Fibroblast of lung (primary cell): ENCODE results near the gene GOLGA6D. TPM values are rescaled to one million over a fixed set of nuclear protein-coding genes. Genes with fewer than 3 reads are reported as not detected.
"Not testable (repeated sequence)": the region's sequence is repeated elsewhere in the genome, so short reads cannot be mapped to it uniquely, and the experiment has no call there.

Source experiments
- DNase-seq, 2 donors: peaks; one replicate each; pipeline versions ENCODE4 v3.0.0 to v3.0.0-alpha.2; 2010; ENCODE audit warnings: low read depth in 2 of 2
- H2AFZ ChIP-seq: 2 replicates; pipeline ENCODE4 v1.5.1; 2012; ENCODE audit warnings: low read length, control low read depth, inconsistent platforms
- H3K27ac ChIP-seq: 2 replicates; pipeline ENCODE4 v1.5.1; 2011; ENCODE audit warnings: low read length, control low read depth; ENCODE audit not compliant: insufficient read depth
- H3K27me3 ChIP-seq: 2 replicates; pipeline ENCODE4 v1.5.1; 2011; ENCODE audit warnings: mild to moderate bottlenecking, low read length; ENCODE audit not compliant: control insufficient read depth, insufficient read depth
- H3K36me3 ChIP-seq: 2 replicates; pipeline ENCODE4 v1.5.1; 2011; ENCODE audit warnings: low read length; ENCODE audit not compliant: control insufficient read depth, insufficient read depth
- H3K4me1 ChIP-seq: 2 replicates; pipeline ENCODE4 v1.5.1; 2011; ENCODE audit warnings: low read length; ENCODE audit not compliant: control insufficient read depth, insufficient read depth; ENCODE audit errors: extremely low read depth
- H3K4me2 ChIP-seq: 2 replicates; pipeline ENCODE4 v1.5.1; 2011; ENCODE audit warnings: low read length, control low read depth; ENCODE audit not compliant: insufficient read depth; ENCODE audit errors: extremely low read depth
- H3K4me3 ChIP-seq, 4 experiments: fragments of 200-600 bp in 1 of 4; sonication (generic) in 1 of 4; replicated peaks in 1 of 4; 2 replicates each; pipeline ENCODE4 v1.5.1; 2011 to 2016; ENCODE audit warnings: low read length in 4 of 4, low read depth in 3 of 4, mild to moderate bottlenecking in 3 of 4, control low read depth in 2 of 4, inconsistent platforms in 1 of 4, mixed read lengths in 1 of 4; ENCODE audit not compliant: insufficient read depth in 1 of 4; ENCODE audit errors: control extremely low read depth in 1 of 4
- H3K79me2 ChIP-seq: 2 replicates; pipeline ENCODE4 v1.5.1; 2012; ENCODE audit warnings: mild to moderate bottlenecking, low read length, inconsistent platforms; ENCODE audit not compliant: control insufficient read depth, insufficient read depth
- H3K9ac ChIP-seq: 2 replicates; pipeline ENCODE4 v1.5.1; 2011; ENCODE audit warnings: mild to moderate bottlenecking, low read length, control low read depth; ENCODE audit not compliant: insufficient read depth
- H3K9me3 ChIP-seq: 2 replicates; pipeline ENCODE4 v1.5.1; 2012; ENCODE audit warnings: low read depth, low read length; ENCODE audit not compliant: control insufficient read depth, insufficient read depth
- H4K20me1 ChIP-seq: 2 replicates; pipeline ENCODE4 v1.5.1; 2011; ENCODE audit warnings: low read length; ENCODE audit not compliant: control insufficient read depth, insufficient read depth; ENCODE audit errors: extremely low read depth
- EZH2 ChIP-seq: IDR thresholded peaks from 2 replicates; pipeline ENCODE4 v1.5.1; 2012; ENCODE audit warnings: low read length, control low read depth, mild to moderate bottlenecking; ENCODE audit errors: missing control alignments
- polyA minus RNA-seq: library from RNA; depleted of rRNA, polyadenylated mRNA; stranded (reverse); fragments of >200 nt; gene quantifications from 2 replicates; pipeline ENCODE4 v1.2.3, GENCODE V29; 2011; ENCODE audit warnings: low replicate concordance
- polyA plus RNA-seq, 2 donors: library from polyadenylated mRNA; depleted of rRNA in 1 of 2; stranded (reverse) in 1 of 2; unstranded in 1 of 2; fragments of >200 nt; gene quantifications; 2 replicates each; pipeline ENCODE4 v1.2.1, GENCODE V29; 2011 to 2012; ENCODE audit warnings: missing spikeins in 1 of 2
- total RNA-seq: library from RNA; depleted of rRNA; stranded (reverse); fragments of >200 nt; gene quantifications from 2 replicates; pipeline ENCODE4 v1.2.1, GENCODE V29; 2014
- TF ChIP-seq, protein P1 (sequence below), 2 donors: IDR thresholded peaks in 1 of 2; conservative IDR thresholded peaks in 1 of 2; 1 replicate in 1 of 2; 2 replicates in 1 of 2; pipeline ENCODE4 v1.5.1; 2011 to 2012; ENCODE audit warnings: low read length in 2 of 2, control low read depth in 1 of 2, inconsistent platforms in 1 of 2, low read depth in 1 of 2, mild to moderate bottlenecking in 1 of 2

GOLGA6D gene, protein sequence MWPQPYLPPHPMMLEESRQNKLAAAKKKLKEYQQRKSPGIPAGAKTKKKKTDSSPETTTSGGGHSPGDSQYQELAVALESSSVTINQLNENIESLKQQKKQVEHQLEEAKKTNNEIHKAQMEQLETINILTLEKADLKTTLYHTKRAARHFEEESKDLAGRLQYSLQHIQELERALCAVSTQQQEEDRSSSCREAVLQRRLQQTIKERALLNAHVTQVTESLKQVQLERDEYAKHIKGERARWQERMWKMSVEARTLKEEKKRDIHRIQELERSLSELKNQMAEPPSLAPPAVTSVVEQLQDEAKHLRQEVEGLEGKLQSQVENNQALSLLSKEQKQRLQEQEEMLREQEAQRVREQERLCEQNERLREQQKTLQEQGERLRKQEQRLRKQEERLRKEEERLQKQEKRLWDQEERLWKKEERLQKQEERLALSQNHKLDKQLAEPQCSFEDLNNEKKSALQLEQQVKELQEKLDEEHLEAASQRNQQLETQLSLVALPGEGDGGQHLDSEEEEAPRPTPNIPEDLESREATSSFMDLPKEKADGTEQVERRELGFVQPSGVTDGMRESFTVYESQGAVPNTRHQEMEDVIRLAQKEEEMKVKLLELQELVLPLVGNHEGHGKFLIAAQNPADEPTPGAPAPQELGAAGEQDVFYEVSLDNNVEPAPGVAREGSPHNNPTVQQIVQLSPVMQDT
- total RNA-seq (under 0.01 TPM in 1 of 2 replicates, not detected in the other), polyA plus RNA-seq (not detected in 2 replicates), polyA minus RNA-seq (not detected in 2 replicates)
- not detected in 2 replicates for polyA plus RNA-seq (2012)

- not testable (repeated sequence) for H3K79me2 ChIP-seq, H2AFZ ChIP-seq, H3K9me3 ChIP-seq, H3K27me3 ChIP-seq, H3K27ac ChIP-seq, H3K4me1 ChIP-seq, H3K4me3 ChIP-seq, H4K20me1 ChIP-seq, H3K36me3 ChIP-seq, H3K4me2 ChIP-seq, H3K9ac ChIP-seq, DNase-seq
Measured at GRCh38 chr15:75282572-75282971, at the start of gene GOLGA6D. Gene GOLGA6D, plus strand, starts transcription at chr15:75282835. Its CDS starts 41 bp downstream, at chr15:75282876.

- no peak overlapping the region for H3K4me2 ChIP-seq
- H3K27me3 ChIP-seq = peaks cover 22% of the 10 kb centered on the region
- no peak overlapping the region for H3K27ac ChIP-seq
- DNase-seq = no peak
- no peak overlapping the region for H3K9ac ChIP-seq
- no peaks in the 10 kb centered on the region for H4K20me1 ChIP-seq
- H3K4me3 ChIP-seq = no peak overlapping the region
- H3K4me1 ChIP-seq = no peaks in the 10 kb centered on the region
- TF ChIP-seq, protein P1, sequence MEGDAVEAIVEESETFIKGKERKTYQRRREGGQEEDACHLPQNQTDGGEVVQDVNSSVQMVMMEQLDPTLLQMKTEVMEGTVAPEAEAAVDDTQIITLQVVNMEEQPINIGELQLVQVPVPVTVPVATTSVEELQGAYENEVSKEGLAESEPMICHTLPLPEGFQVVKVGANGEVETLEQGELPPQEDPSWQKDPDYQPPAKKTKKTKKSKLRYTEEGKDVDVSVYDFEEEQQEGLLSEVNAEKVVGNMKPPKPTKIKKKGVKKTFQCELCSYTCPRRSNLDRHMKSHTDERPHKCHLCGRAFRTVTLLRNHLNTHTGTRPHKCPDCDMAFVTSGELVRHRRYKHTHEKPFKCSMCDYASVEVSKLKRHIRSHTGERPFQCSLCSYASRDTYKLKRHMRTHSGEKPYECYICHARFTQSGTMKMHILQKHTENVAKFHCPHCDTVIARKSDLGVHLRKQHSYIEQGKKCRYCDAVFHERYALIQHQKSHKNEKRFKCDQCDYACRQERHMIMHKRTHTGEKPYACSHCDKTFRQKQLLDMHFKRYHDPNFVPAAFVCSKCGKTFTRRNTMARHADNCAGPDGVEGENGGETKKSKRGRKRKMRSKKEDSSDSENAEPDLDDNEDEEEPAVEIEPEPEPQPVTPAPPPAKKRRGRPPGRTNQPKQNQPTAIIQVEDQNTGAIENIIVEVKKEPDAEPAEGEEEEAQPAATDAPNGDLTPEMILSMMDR (conservative IDR thresholded peaks at IDR 0.05 in 1 of 2, IDR thresholded peaks at IDR 0.05 in 1 of 2; ENCODE audit: low read depth in 1 of 2, low read length in 2 of 2) = no peak
- TF ChIP-seq EZH2 = no peak
- no peaks in the 10 kb centered on the region for H3K9me3 ChIP-seq
- H2AFZ ChIP-seq = no peak overlapping the region
- H3K79me2 ChIP-seq = no peaks in the 10 kb centered on the region
- no peaks in the 10 kb centered on the region for H3K36me3 ChIP-seq
Measured at GRCh38 chr15:75233504-75234190, 49.0 kb upstream of the GOLGA6D start.

GRCh38 chr15:75234191-75234810 lies 48.3 kb upstream of the GOLGA6D start:
- TF ChIP-seq, protein P1 (conservative IDR thresholded peaks at IDR 0.05 in 1 of 2, IDR thresholded peaks at IDR 0.05 in 1 of 2; ENCODE audit: low read depth in 1 of 2, low read length in 2 of 2) = no peak
- no peak for TF ChIP-seq EZH2
- H3K79me2 ChIP-seq = no peaks in the 10 kb centered on the region
- no peak overlapping the region for H3K4me3 ChIP-seq
- H4K20me1 ChIP-seq = no peaks in the 10 kb centered on the region
- no peak for DNase-seq
- H3K36me3 ChIP-seq = no peaks in the 10 kb centered on the region
- no peaks in the 10 kb centered on the region for H3K9me3 ChIP-seq
- no peak overlapping the region for H3K27ac ChIP-seq
- no peak overlapping the region for H3K9ac ChIP-seq
- H3K4me1 ChIP-seq = no peaks in the 10 kb centered on the region
- no peak overlapping the region for H2AFZ ChIP-seq
- no peak overlapping the region for H3K4me2 ChIP-seq
- peaks cover 22% of the 10 kb centered on the region for H3K27me3 ChIP-seq
